GM12878 (cell line): ENCODE measurements around the gene AFG1L. TPM values are rescaled to one million over a fixed set of nuclear protein-coding genes. Genes with fewer than 3 reads are reported as not detected.

Experiments
- BCL3 ChIP-seq: IDR thresholded peaks from 2 replicates; pipeline ENCODE4 v1.6.1; 2011; ENCODE audit warnings: borderline replicate concordance, low read depth, mild to moderate bottlenecking, moderate library complexity, low read length; ENCODE audit not compliant: insufficient read depth, poor library complexity, severe bottlenecking
- BMI1 ChIP-seq: fragments of 450-650 bp; IDR thresholded peaks from 2 replicates; pipeline ENCODE4 v1.6.1; 2016; ENCODE audit warnings: mild to moderate bottlenecking, moderate library complexity, borderline replicate concordance
- CBX5 ChIP-seq: sonication (generic); IDR thresholded peaks from 2 replicates; pipeline ENCODE4 v1.6.1; 2016; ENCODE audit warnings: low read depth, moderate library complexity, mild to moderate bottlenecking, inconsistent platforms
- DPF2 ChIP-seq: fragments of 450-650 bp; IDR thresholded peaks from 2 replicates; pipeline ENCODE4 v1.6.1; 2017; ENCODE audit warnings: mild to moderate bottlenecking
- EGR1 ChIP-seq, 2 experiments: IDR thresholded peaks; 1 replicate in 1 of 2; 2 replicates in 1 of 2; pipeline ENCODE4 v1.6.1; 2011 to 2012; ENCODE audit warnings: low read depth in 2 of 2, low read length in 2 of 2, borderline replicate concordance in 1 of 2, mild to moderate bottlenecking in 1 of 2, moderate library complexity in 1 of 2
- GATAD2B ChIP-seq: fragments of 450-650 bp; conservative IDR thresholded peaks from 2 replicates; pipeline ENCODE4 v1.6.1; 2017; ENCODE audit warnings: low read depth, mild to moderate bottlenecking, moderate library complexity
- HCFC1 ChIP-seq: fragments of 150-350 bp; IDR thresholded peaks from 2 replicates; pipeline ENCODE4 v1.6.1; 2014; ENCODE audit warnings: low read length
- MEF2B ChIP-seq: fragments of 450-650 bp; IDR thresholded peaks from 2 replicates; pipeline ENCODE4 v1.6.1; 2018; ENCODE audit warnings: mild to moderate bottlenecking, moderate library complexity; ENCODE audit not compliant: partially characterized antibody, poor library complexity, severe bottlenecking
- NBN ChIP-seq: fragments of 450-650 bp; IDR thresholded peaks from 2 replicates; pipeline ENCODE4 v1.6.1; 2016
- NFYA ChIP-seq: IDR thresholded peaks from 2 replicates; pipeline ENCODE4 v1.6.1; 2011; ENCODE audit warnings: low read depth, mild to moderate bottlenecking, low read length, improper control_type of control experiment, borderline replicate concordance
- RB1 ChIP-seq: fragments of 450-650 bp; formaldehyde crosslinking; IDR thresholded peaks from 2 replicates; pipeline ENCODE4 v1.6.1; 2017; ENCODE audit warnings: mild to moderate bottlenecking, borderline replicate concordance
- REST ChIP-seq: IDR thresholded peaks from 2 replicates; pipeline ENCODE4 v1.6.1; 2012; ENCODE audit warnings: mild to moderate bottlenecking, low read depth, low read length
- RFX5 ChIP-seq: IDR thresholded peaks from 2 replicates; pipeline ENCODE4 v1.6.1; 2011; ENCODE audit warnings: low read depth, low read length, improper control_type of control experiment
- SMAD1 ChIP-seq: fragments of 450-650 bp; IDR thresholded peaks from 2 replicates; pipeline ENCODE4 v1.6.1; 2018; ENCODE audit warnings: mild to moderate bottlenecking, low read depth; ENCODE audit not compliant: partially characterized antibody
- SUZ12 ChIP-seq: fragments of 200-600 bp; sonication (generic); IDR thresholded peaks from one replicate; pipeline ENCODE4 v1.6.1; 2018; ENCODE audit warnings: antibody characterized with exemption, mild to moderate bottlenecking; ENCODE audit not compliant: unreplicated experiment
- TARDBP ChIP-seq: IDR thresholded peaks from 2 replicates; pipeline ENCODE4 v1.6.1; 2016; ENCODE audit warnings: borderline replicate concordance
- ZNF207 ChIP-seq: fragments of 450-650 bp; IDR thresholded peaks from 2 replicates; pipeline ENCODE4 v1.6.1; 2014; ENCODE audit warnings: antibody characterized with exemption, mild to moderate bottlenecking, borderline replicate concordance
- ZNF592 ChIP-seq: fragments of 450-650 bp; IDR thresholded peaks from 2 replicates; pipeline ENCODE4 v1.6.1; 2017; ENCODE audit warnings: mild to moderate bottlenecking, moderate library complexity
- polyA plus RNA-seq, 11 experiments: library from polyadenylated mRNA; depleted of rRNA in 4 of 11; unstranded in 6 of 11; stranded (reverse) in 5 of 11; fragments of >200 nt; fragmentation: Nextera tagmentation in 4 of 11; fragmentation: Illumina TruSeq in 1 of 11; extraction: Ambion mirVana in 4 of 11; extraction: Trizol in 1 of 11; gene quantifications; 1 replicate in 1 of 11; 2 replicates in 10 of 11; pipeline versions ENCODE4 v1.2.1 to v1.2.3, GENCODE V29; 2011 to 2016; ENCODE audit warnings: inconsistent platforms in 2 of 11, missing spikeins in 2 of 11, low read depth in 1 of 11
- total RNA-seq, 4 experiments: library from RNA; depleted of rRNA in 3 of 4; stranded (reverse); fragments of >200 nt in 3 of 4; fragmentation: Illumina TruSeq in 1 of 4; extraction: Trizol in 1 of 4; gene quantifications; 2 replicates each; pipeline versions ENCODE4 v1.2.1 to v1.2.3, GENCODE V29; 2013 to 2021
- TF ChIP-seq, protein P1 (sequence below): fragments of 450-650 bp; IDR thresholded peaks from 2 replicates; pipeline ENCODE4 v1.6.1; 2016; ENCODE audit warnings: mild to moderate bottlenecking

The AFG1L gene
- total and polyA plus RNA-seq, 10 of the 15 experiments (the other 5 are each of a cell fraction or from before 2014, with no cell fraction given): 2.3 to 9.0 (median 4.3) TPM

- TF ChIP-seq ZNF592: no peak
- TF ChIP-seq MEF2B: no peak
- no peak for TF ChIP-seq BMI1
- peak in 1 of 2 experiments; percentile 52; a peak in 1 of 3 replicates for TF ChIP-seq EGR1 (IDR thresholded peaks at IDR 0.05; ENCODE audit: borderline replicate concordance in 1 of 2, low read depth in 2 of 2, low read length in 2 of 2)
- TF ChIP-seq NFYA: no peak
- TF ChIP-seq SMAD1: no peak
- peak; percentile 13 for TF ChIP-seq SUZ12
- TF ChIP-seq TARDBP: no peak
- no peak; the same call in 1 of the 2 replicates for TF ChIP-seq DPF2
- no peak for TF ChIP-seq REST
- no peak for TF ChIP-seq BCL3
- TF ChIP-seq RFX5: no peak
- TF ChIP-seq CBX5: no peak
- TF ChIP-seq HCFC1: no peak; the same call in 1 of the 2 replicates
- no peak for TF ChIP-seq NBN
- no peak for TF ChIP-seq RB1
- peak; percentile 16 for TF ChIP-seq GATAD2B
- TF ChIP-seq ZNF207: 0 out of 2 replicates have a peak, but pooled peaks have one; percentile 48
- TF ChIP-seq, protein P1, sequence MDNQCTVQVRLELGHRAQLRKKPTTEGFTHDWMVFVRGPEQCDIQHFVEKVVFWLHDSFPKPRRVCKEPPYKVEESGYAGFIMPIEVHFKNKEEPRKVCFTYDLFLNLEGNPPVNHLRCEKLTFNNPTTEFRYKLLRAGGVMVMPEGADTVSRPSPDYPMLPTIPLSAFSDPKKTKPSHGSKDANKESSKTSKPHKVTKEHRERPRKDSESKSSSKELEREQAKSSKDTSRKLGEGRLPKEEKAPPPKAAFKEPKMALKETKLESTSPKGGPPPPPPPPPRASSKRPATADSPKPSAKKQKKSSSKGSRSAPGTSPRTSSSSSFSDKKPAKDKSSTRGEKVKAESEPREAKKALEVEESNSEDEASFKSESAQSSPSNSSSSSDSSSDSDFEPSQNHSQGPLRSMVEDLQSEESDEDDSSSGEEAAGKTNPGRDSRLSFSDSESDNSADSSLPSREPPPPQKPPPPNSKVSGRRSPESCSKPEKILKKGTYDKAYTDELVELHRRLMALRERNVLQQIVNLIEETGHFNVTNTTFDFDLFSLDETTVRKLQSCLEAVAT: no peak
Observed at GRCh38 chr6:108559097-108559883, 264.4 kb downstream of the AFG1L start (continued).
